Tibial nerve (tissue), 3 donors: Measurements from ENCODE around the gene COX6A1.

Experiments used
- CTCF ChIP-seq, 5 experiments: fragments of 200-600 bp in 3 of 5; fragments of 450-650 bp in 2 of 5; sonication (generic) in 3 of 5; IDR thresholded peaks; one replicate each; pipeline ENCODE4 v1.5.1; 2016 to 2019; ENCODE audit warnings: antibody characterized with exemption in 5 of 5, mild to moderate bottlenecking in 3 of 5, moderate library complexity in 2 of 5
- POLR2A ChIP-seq, 2 donors: fragments of 450-650 bp; IDR thresholded peaks; one replicate each; pipeline ENCODE4 v1.6.1; 2017; ENCODE audit warnings: antibody characterized with exemption in 2 of 2, mild to moderate bottlenecking in 2 of 2, moderate library complexity in 2 of 2

- TF ChIP-seq CTCF (IDR thresholded peaks at IDR 0.05) (no peak), POLR2A (IDR thresholded peaks at IDR 0.05) (no peak)
Observed at GRCh38 chr12:120412421-120412820, 25.5 kb upstream of the COX6A1 start.
